Neural progenitor cell (in vitro differentiated cells): ENCODE results near the gene RNF224.

Source experiments
- CTCF ChIP-seq: fragments of 200-600 bp; sonication (generic); IDR thresholded peaks from 2 replicates; pipeline ENCODE4 v1.5.1; 2017; ENCODE audit warnings: antibody characterized with exemption, mild to moderate bottlenecking
- EZH2 ChIP-seq: fragments of 200-600 bp; sonication (generic); IDR thresholded peaks from 2 replicates; pipeline ENCODE4 v1.6.1; 2017; ENCODE audit warnings: antibody characterized with exemption, mild to moderate bottlenecking, moderate library complexity
- EZH2phosphoT487 ChIP-seq: fragments of 200-600 bp; sonication (generic); IDR thresholded peaks from 2 replicates; pipeline ENCODE4 v1.6.1; 2017; ENCODE audit warnings: antibody characterized with exemption

- TF ChIP-seq CTCF = no peak
- TF ChIP-seq EZH2phosphoT487 = no peak
- no peak for TF ChIP-seq EZH2
Observed at GRCh38 chr9:137235424-137236237, 8.3 kb downstream of the RNF224 start.
